GM21423 (cell line): ENCODE data around the gene PSMD1.
A peak's percentile ranks its signal among the peaks of the same experiment; 100 is the strongest.
"Not testable (repeated sequence)": the region's sequence is repeated elsewhere in the genome, so short reads cannot be mapped to it uniquely, and the experiment has no call there.

Source experiments
- ATAC-seq: cut with Tn5 transposase; IDR thresholded peaks from one replicate; pipeline ENCODE4 v1.9.1; 2021; ENCODE audit warnings: mild to moderate bottlenecking, moderate library complexity; ENCODE audit not compliant: unreplicated experiment

The PSMD1 gene

DNA sequence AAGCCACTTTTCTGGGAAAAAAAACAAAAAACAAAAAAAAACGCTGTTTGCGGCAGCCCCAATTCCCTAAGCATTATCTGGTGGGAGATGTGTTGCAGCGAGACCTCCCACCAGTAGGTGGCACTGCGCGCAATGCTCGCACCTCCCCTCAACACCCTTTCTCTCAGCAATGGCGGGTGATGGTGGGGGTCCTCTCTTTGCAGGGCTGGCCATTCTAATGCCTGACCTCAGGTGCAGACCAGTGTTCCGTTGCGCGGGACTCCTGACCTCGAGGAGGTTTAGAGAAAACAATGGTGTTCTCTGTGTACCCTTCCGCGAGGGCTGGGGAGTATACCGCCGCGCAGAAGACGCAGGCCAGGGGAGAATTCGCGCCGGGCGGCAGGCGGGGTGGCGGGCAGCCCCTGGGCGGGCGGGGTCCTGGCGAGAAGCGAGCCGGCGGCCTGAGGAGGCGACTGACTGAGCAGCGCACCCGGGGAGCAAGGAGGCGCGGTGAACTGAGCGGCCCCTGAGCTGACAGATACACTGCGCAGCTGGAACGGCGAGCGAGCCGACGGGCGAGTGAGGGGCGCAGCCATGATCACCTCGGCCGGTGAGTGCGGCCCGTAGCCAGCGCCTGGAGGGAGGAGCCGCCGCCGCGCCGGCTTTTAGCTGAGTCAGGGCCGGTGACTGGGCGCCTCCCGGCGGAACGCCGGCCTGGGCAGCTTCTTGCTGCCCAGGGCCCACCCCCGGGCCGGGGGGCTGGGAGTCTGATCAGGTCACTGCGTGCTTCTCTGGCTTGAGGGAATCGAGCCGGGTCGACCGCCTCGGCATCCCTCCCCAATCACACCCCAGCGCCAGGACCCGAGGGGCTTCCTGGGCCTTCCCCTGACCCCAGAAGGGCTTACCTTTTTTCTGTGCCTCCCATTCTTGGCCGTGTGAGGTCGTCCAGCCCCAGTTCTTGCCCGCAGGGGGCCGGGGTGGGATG lies at the start of gene PSMD1:
Gene PSMD1, plus strand, starts transcription at position 415 of the 964 bp plus-strand sequence. Its CDS starts 159 bp downstream, at position 574.
- peak; percentile 71 for ATAC-seq

DNA sequence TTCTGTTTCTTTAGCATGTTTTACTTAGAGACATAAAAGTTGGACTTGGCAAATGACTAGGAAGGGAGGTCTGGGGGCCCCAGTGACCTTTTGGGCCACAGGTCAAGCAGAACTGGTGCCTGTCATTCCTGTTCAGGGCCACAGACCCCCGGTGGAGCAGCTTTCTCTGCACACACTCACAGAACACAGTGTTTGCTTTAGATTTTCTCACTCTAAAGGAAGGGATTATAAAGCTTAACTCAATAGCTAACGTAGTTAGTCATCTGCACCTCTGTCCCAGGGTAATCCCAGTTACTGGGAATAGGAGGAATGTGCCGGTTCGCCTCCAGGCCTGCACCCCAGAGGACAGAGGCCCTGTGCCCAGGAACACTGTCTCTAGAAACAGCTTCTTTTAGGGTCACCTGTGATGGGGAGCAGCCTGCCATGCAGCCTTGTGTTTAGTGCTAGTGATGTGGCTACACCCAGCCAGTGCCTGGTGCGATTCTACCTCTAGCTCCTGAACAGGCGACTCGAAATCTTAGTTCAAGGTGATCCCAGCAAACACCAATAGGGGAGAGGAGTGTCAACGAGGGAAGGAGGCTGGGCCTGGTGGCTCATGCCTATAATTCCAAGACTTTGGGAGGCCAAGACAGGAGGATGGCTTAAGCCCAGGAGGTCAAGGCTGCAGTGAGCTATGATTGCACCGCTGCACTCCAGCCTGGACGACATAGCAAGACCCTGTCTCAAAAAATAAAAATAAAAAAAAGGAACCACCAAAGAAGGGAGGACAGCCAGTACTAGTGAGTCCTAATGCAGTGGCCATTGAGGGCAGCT lies 49.2 kb upstream of the PSMD1 start:
- ATAC-seq = no peak

DNA sequence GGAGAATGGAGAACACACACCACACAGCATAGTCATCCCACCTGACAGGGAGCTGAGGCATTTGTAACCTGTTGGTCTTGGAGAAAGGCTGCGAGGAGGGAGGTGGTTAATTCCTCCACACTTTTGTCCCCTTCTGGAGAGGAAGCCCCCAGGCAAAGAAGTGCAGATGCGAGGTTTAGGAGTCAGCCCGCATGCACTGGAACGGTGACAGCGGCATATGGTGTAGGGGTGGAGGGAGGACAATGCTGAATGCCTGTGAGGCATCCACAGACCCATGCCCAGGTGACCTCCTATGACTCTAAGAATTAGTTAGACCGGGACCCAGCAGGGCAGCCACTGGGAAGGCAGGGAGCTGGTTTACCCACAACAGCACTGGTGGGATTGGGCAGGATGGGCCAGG lies 48.5 kb upstream of the PSMD1 start:
- ATAC-seq = no peak

DNA sequence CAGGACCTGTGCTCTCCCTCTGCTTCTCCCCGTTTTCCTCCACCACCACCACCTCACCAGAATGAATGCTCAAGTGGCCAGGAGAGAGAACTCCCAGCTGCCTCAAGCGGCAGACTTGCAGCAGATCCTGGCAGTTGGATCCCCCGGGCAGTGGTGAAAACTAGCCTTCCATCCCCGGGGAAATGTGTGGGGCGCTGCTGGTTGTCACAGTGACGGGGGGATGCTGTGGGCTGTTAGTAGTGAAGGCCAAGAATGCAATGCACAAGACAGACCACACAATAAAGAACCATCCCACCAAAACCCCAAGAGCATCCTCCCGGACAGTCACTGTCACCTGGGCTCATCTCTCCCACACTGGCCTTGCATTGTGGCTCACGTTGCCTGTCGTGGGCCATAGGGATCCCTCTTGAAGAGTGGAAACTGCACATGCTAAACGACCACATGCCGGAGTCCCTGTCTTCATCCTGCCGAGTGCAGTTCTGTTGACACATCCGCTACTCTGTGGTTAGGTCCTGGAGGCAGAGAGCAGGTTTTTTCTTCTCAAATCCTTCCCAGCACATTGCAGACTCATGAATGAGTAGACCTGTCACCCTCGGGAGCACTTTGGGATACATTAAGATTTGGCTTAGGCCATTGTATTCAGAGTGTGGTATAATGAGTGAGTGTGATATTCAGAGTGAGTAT lies 47.3 kb upstream of the PSMD1 start:
- ATAC-seq = no peak

DNA sequence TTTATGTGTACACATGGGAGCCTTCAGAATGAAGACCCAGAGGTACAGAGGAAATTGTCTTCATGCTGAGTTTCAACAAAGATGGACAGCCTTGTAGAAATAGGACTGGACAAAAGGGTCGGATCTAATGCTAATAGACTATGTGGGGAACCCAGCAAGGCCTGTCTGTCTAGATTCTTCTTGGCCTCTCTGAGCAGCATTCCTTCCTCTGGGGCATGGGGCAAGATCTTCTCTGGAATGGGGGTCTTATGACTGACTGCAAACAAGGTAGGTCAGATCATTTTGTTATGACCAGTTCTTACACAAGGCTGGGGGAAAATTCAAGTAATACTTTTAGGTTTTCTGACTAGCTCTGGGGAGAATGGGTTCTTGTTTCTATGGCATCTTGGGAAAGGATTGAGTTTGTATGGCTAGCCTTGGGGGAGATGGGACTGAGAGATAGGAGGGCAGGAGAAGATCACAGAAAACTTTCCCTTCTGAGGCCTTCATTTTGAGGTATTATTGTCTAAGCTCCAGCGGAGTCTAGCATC lies 46.4 kb upstream of the PSMD1 start:
- no peak for ATAC-seq

DNA sequence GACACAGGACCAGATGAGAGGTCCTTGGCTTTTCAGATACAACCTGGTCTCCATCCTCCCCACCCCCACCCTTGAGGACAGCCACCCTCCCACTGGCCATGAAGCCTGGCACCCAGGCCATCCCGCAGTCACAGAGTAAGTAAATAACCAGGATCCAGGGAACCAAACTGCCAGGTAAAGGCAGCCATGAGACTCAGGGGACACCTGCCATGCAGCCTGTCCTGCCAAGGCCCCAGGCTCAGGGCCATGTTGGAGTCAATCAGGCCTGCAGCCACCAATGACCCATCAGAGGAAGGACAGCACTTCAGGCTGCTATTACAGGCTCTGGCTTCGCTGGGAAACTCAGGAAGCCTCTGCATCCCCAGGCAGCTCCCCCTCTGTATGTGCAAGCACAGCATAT lies 45.1 kb upstream of the PSMD1 start:
- no peak for ATAC-seq

DNA sequence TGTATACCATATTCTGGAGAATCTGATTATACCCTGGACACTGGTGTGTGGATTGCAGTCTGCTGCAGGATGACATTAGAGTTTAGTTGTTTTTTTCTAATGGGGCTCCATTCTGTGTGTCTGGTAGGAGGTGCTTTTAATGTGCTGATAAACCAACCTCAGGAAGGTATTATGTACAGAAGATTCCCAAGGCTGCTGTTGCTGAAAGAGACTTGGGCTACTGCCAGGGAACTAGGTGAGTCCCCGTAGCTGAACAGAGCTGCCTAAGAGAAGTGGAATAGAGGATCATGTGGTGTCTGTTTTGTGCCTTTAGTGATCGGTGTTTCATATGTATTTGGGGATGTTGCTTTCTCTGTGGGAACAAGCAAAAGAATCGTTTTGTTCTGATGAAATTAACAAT lies 44.2 kb upstream of the PSMD1 start:
- no peak for ATAC-seq

DNA sequence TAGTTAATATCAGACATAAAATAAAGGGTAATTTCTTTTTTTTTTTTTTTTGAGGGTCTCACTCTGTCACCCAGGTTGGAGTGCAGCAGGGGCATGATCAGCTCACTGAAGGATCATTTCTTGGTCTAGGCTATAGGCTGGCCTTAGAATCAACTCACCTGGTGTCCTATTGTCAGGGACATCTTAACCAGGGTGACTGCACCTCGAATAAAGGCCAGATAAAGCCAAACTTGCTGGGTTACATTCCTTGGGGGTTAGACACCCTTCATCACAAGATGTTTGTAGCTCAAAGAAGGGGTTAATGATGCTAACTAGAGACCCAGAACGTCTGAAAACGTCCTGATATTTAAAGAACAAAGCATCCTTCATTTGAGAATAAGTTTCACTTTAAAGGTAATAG lies 42.8 kb upstream of the PSMD1 start:
- ATAC-seq = no peak

DNA sequence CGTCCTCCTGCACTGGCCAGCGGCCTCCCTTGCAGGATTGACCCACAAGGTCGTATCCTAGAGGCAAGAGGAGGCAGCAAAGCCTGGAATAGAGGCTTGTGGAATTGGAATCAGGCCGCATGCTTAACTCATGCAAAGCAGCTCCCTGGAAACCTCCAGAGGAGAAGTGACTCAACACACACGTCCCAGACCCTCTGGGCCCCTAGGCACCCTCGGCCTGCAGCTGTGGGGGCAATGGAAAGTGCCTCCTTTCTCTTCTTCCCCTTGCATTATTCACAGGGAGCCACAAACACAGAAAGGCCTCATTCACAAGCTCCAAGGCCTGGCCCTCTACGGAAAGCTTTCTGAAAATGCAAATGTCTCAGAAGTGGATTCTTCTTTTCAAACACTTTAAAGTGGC lies 41.2 kb upstream of the PSMD1 start:
- no peak for ATAC-seq

DNA sequence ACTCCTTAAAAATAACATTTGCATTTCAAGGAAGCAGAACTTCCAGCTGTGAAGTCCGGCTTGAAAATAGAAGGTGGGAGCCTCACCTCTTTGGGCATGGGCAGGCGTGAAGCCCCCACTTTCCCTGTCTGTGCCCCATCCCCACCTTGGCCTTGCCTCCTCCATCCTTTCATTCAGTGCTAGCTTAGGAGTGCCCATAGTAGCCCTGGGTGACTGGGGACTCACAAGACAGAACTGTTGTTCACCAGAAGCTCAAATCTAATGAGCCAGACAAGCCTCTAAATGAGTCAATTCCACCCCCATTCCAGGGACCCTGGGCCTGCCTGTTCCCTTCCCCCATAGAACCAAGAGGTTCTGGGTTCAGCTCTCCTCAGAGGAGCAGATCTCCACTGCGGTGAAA lies 40.7 kb upstream of the PSMD1 start:
- ATAC-seq = no peak

DNA sequence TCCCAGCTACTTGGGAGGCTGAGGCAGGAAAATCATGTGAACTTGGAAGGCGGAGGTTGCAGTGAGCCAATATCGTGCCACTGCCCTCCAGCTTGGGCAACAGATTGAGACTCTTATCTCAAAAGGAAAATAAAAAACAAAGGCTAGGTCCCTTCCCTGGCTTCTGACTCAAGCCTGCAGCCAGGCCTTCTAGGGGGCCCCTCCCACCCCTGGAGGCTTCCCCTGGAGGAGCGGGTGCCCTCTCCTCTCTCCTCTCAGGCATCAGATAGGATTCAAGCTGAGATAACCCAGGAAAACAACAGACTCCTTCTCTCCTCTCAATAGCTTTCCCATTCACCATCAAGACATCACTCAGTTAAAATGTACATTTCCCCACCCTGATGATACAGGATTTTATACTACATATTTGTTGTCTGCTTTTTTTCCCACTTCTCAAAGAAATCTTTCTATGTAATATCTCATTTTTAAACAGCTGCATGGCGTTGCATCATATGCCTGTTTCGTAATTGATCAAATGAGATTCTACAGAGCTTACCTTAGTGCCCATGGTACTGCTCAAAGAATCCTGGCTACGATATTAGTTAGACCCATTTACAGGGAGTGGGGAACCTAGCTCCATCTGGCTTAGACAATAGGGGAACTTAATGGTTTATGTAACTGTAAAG lies 40.0 kb upstream of the PSMD1 start:
- ATAC-seq = no peak

DNA sequence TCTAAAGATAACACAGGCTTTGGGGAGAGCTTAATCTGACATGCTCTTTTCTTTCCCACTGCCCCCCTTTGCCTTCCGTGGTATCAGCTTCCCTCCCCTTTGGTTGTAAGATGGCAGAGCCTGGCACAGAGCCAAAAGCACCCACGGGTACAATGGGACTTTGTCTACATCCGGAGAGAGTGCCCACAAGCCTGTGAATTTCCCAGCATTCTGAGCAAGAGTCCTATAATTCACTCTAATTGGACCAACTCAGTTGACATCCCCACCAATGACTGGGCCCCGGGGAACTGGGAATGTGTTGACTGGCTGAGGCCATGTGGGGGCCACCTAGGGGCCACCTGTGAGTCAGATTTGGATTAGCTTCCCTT lies 39.5 kb upstream of the PSMD1 start:
- no peak for ATAC-seq

DNA sequence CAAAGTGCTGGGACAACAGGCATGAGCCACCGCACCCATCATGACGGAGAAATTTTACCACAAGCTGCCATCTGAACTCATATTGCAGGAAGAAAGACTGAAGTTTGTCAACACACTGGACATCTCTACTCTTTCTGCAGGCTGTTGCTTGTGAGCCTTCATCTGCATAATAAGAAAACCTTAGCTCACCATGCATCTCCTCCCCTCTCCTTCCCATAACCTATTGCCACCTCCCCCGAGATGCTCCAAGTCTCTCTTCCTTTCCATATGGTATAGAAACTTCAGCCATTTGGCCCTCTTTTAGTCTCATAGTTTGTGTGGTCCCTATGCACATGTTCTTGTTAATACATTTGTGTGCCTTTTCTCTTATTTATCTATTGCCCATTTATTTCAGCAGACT lies 38.5 kb upstream of the PSMD1 start:
- ATAC-seq = no peak

DNA sequence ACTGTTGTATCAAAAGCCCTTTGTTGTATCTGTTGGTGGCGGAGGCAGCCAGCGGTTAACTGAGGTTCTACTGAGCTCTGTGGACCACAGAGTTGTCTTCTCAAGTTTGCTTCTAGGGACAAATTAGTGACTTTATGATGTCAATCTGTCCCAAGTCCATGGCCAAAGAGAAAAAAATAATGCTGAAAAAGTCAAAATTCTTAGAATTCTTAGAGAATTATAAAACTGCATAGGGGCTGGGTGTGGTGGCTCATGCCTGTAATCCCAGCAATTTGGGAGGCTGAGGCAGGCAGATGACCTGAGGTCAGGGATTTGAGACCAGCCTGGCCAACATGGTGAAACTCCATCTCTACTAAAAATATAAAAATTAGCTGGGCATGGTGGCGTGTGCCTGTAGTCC lies 31.6 kb upstream of the PSMD1 start:
- not testable (repeated sequence) for ATAC-seq

DNA sequence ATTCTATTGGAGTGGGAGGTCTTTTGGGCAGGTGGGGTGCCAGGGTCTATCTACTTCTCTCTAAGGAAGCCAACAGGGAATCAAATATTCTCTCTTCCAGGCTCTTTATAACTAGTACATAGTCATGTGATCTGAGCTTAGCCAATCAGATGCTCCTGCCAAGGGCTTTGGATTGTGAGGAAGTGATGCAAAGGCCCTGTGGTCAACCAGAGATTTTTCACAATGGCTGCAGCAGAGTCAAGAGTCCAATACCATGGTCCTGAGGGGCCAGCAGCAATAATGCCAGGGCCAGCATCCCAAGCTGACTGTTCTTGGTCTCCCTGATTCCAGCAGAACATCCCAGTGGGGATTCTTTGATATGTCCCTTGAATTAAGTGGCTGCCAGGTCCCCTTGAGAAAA lies 27.8 kb upstream of the PSMD1 start:
- no peak for ATAC-seq

DNA sequence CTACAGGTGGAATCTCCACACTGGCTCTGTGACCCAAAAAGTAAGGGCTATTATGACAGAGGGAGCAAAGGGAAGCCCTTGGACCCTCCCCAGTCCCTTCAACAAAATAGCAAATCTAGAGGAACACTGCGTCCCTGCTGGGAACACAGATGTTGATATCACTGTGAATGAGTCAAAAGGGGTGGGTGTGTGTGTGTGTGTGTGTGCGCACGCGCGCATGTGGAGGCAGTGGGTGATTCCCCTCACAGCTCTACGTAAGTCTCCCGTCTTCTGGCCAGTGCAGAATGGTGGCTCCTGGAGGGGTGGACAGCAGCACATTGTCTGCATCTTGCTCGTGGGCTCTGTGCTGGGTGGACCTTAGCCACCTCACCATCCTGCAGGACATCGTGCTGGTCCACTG lies 27.1 kb upstream of the PSMD1 start:
- no peak for ATAC-seq

DNA sequence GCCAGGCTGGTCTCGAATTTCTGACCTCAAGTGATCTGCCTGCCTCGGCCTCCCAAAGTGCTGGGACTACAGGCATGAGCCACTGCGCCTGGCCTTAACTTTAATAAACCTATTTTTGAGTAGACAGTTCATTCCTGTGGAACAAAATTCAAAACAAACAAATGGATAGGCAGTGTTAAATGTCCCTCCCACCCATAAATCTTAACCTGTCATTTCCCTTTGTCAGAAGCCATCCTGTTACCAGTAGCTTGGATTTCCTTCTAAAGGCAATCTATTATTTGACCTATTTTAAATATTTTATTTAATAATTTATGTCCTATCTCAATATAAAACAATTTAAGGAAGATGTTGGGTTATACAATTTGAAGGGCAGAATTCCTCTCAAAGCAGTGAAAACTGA lies 25.9 kb upstream of the PSMD1 start:
- ATAC-seq = no peak

DNA sequence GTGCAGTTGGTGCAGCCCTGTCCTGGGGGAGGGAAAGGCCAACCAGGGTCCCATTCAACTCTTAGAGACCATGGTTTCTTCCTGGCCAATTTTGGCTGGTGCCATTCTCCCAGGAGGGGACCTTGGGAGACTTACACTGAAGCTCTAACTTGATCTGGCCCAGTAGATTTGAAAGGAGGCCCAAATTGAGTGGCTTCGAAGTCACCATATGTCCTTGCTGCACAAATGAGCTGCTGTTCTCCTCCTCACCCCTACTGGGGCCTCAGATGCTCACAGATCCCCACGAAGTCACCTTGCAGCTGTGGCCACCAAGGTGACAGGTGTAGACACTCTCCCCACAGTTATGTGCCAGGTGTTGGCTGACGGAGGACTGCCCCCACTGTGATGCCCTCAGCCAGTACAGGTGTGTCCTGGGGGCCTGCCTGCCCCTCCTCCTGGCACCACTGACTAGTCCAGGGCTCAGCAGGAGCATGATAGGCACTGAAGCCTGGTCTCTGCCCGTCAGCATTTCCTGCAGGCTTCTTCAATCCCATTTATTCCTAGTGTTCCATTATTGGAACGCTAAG lies 24.0 kb upstream of the PSMD1 start:
- ATAC-seq = no peak

DNA sequence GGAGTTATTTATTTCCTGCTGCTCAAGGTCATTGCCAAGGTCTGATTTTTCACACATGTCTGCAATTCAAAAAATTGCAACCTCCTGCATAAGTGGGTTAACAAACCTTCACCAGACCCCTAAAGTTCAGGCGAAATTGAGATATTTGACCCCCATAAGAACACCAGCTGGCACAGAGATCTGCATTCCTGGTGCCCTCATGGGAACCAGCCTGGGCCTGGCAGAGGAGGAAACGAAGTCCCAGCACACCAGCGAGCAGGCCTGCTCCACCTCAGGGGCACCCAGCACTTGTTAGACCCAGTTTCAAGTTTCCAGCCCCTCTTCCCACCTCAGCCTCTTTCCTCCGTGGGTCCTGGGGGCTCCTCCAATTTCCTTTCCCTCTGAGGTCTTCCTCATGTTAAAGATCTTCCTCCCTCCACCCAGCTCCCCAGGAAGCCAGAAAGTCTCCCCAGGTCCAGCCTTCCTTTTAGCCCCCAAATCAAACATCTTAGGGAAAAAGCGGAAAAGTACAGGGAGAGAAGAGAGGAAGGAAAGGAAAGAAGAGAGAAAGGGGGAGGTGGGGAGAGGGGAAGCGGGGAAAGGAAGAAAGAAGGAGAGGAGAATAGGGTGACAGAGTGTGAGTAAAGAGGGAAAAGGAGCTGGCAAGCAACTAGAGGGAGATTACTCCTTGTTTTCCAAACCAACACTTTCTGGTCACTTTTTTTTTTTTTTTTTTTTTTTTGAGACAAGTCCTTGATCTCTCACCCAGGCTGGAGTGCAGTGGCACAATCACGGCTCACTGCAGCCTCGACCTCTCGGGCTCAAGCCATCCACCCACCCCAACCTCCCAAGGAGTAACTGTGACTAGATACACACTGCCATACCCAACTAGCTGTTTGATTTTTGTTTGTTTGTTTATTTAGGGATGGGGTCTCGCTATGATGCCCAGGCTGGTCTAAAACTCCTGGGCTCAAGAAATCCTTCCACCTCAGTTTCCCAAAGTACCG lies 23.2 kb upstream of the PSMD1 start:
- no peak for ATAC-seq
